Measurements from ENCODE around the gene ZSCAN29. TPM values are rescaled to one million over a fixed set of nuclear protein-coding genes. Genes with fewer than 3 reads are reported as not detected.

Gene ZSCAN29
- total and polyA plus RNA-seq, 7 donors = 5.7 to 31.5 (median 19.8) TPM

GRCh38 chr15:43316016-43316970 lies 54.5 kb downstream of the ZSCAN29 start:
- Histone ChIP-seq H3K36me3 (ENCODE audit: insufficient read depth in 1 of 2, low read depth in 1 of 2) (no peaks in the 10 kb centered on the region), H3K4me3 (no peak overlapping the region), H3K27ac (no peak overlapping the region), H3K27me3 (ENCODE audit: insufficient read depth in 3 of 3, low read length in 2 of 3) (no peaks in the 10 kb centered on the region), H3K4me1 (no peaks in the 10 kb centered on the region), H3K9me3 (no peaks in the 10 kb centered on the region)
- intact Hi-C loops (cut with DNase I) = no loop called here
- TF ChIP-seq CTCF (IDR thresholded peaks at IDR 0.05) = no peak
- no peak for ATAC-seq
- 50 to 59% (median 57%) methylated on average over 6 of the region's 6 CpGs for WGBS, 3 donors
- DNase-seq = no peak

GRCh38 chr15:43314171-43314570 lies 56.7 kb downstream of the ZSCAN29 start:
- Histone ChIP-seq H3K27ac (no peak overlapping the region), H3K4me1 (no peaks in the 10 kb centered on the region), H3K36me3 (ENCODE audit: insufficient read depth in 1 of 2, low read depth in 1 of 2) (no peaks in the 10 kb centered on the region), H3K9me3 (no peaks in the 10 kb centered on the region), H3K4me3 (no peak overlapping the region), H3K27me3 (ENCODE audit: insufficient read depth in 3 of 3, low read length in 2 of 3) (no peaks in the 10 kb centered on the region)
- no peak for ATAC-seq
- no peak for TF ChIP-seq CTCF (IDR thresholded peaks at IDR 0.05)
- DNase-seq = no peak
- intact Hi-C loops (cut with DNase I) = no loop called here
- 73 to 74% (median 73%) methylated on average over 3 of the region's 3 CpGs for WGBS, 3 donors

- no peak overlapping the region for H3K27ac ChIP-seq
- H3K36me3 ChIP-seq (ENCODE audit: insufficient read depth in 1 of 2, low read depth in 1 of 2) = no peaks in the 10 kb centered on the region
- no peaks in the 10 kb centered on the region for H3K4me1 ChIP-seq
- DNase-seq (no peak), ATAC-seq (no peak)
- TF ChIP-seq CTCF (IDR thresholded peaks at IDR 0.05) = no peak
- H3K9me3 ChIP-seq = no peaks in the 10 kb centered on the region
- intact Hi-C loops (cut with DNase I) = no loop called here
- WGBS, 3 donors = 58 to 62% (median 59%) methylated on average over 4 of the region's 4 CpGs
- no peak overlapping the region for H3K4me3 ChIP-seq
- H3K27me3 ChIP-seq (ENCODE audit: insufficient read depth in 3 of 3, low read length in 2 of 3) = peaks cover 0 to 11% (median 2%) of the 10 kb centered on the region in 3 donors
These were observed 58.5 kb downstream of the ZSCAN29 start for GRCh38 chr15:43312378-43312777.

Other genes with a start within 250 kb of the ZSCAN29 start
- gene TMEM62, start 237.5 kb downstream of the ZSCAN29 start, total RNA-seq = 10 to 100 TPM in 2 of 4 donors, 1 to 10 TPM in 2; 6.3 to 12.1 (median 9.1) TPM
- 10 to 100 TPM in 1 of 3 donors, 1 to 10 TPM in 2; 6.5 to 22.8 (median 6.6) TPM for gene TMEM62, start 237.5 kb downstream of the ZSCAN29 start, polyA plus RNA-seq
- gene CCNDBP1, start 185.6 kb downstream of the ZSCAN29 start, total RNA-seq = 10 to 100 TPM; 40.7 to 64.3 (median 50.4) TPM
- 10 to 100 TPM; 34.9 to 79.2 (median 36.4) TPM for gene CCNDBP1, start 185.6 kb downstream of the ZSCAN29 start, polyA plus RNA-seq
- under 1 TPM in 1 of 4 donors, not detected in 3; 0.52 TPM for gene EPB42, start 150.0 kb downstream of the ZSCAN29 start, total RNA-seq
- gene EPB42, start 150.0 kb downstream of the ZSCAN29 start, polyA plus RNA-seq = not detected
- under 1 TPM in 1 of 4 donors, not detected in 3; 0.78 TPM for gene TGM5, start 104.1 kb downstream of the ZSCAN29 start, total RNA-seq
- gene TGM5, start 104.1 kb downstream of the ZSCAN29 start, polyA plus RNA-seq = under 1 TPM in 2 of 3 donors, not detected in 1; 0.03 to 0.06 TPM
- gene TGM7, start 68.8 kb downstream of the ZSCAN29 start, total RNA-seq = 1 to 10 TPM in 1 of 4 donors, under 1 TPM in 1, not detected in 2; 0.86 to 4.8 TPM
- under 1 TPM; 0.08 to 0.14 (median 0.11) TPM for gene TGM7, start 68.8 kb downstream of the ZSCAN29 start, polyA plus RNA-seq
- 1 to 10 TPM; 4.1 to 6.8 (median 5.8) TPM for gene LCMT2, start 40.5 kb downstream of the ZSCAN29 start, total RNA-seq
- 1 to 10 TPM; 2.6 to 7.8 (median 2.7) TPM for gene LCMT2, start 40.5 kb downstream of the ZSCAN29 start, polyA plus RNA-seq
- gene TUBGCP4, start 58 bp upstream of the ZSCAN29 start, total RNA-seq = 10 to 100 TPM; 12.8 to 21.0 (median 19.2) TPM
- 10 to 100 TPM in 2 of 3 donors, 1 to 10 TPM in 1; 6.1 to 12.1 (median 11.9) TPM for gene TUBGCP4, start 58 bp upstream of the ZSCAN29 start, polyA plus RNA-seq
- 10 to 100 TPM; 11.6 to 31.3 (median 24.2) TPM for gene TP53BP1, start 122.1 kb upstream of the ZSCAN29 start, total RNA-seq
- gene TP53BP1, start 122.1 kb upstream of the ZSCAN29 start, polyA plus RNA-seq = 10 to 100 TPM in 2 of 3 donors, 1 to 10 TPM in 1; 7.4 to 13.9 (median 12.8) TPM
- gene MAP1A, start 146.6 kb upstream of the ZSCAN29 start, total RNA-seq = 10 to 100 TPM in 1 of 4 donors, 1 to 10 TPM in 3; 2.7 to 25.1 (median 7.9) TPM
- gene MAP1A, start 146.6 kb upstream of the ZSCAN29 start, polyA plus RNA-seq = 1 to 10 TPM in 2 of 3 donors, under 1 TPM in 1; 0.63 to 1.7 (median 1.3) TPM
- 10 to 100 TPM; 19.3 to 37.3 (median 27.9) TPM for gene PPIP5K1, start 219.2 kb upstream of the ZSCAN29 start, total RNA-seq
- gene PPIP5K1, start 219.2 kb upstream of the ZSCAN29 start, polyA plus RNA-seq = 10 to 100 TPM in 1 of 3 donors, 1 to 10 TPM in 2; 4.5 to 14.2 (median 5.2) TPM
- gene CKMT1B, start 223.0 kb upstream of the ZSCAN29 start, total RNA-seq = under 1 TPM in 1 of 4 donors, not detected in 3; 0.21 TPM
- under 1 TPM in 2 of 3 donors, not detected in 1; 0.10 to 0.14 TPM for gene CKMT1B, start 223.0 kb upstream of the ZSCAN29 start, polyA plus RNA-seq
- gene STRC, start 247.8 kb upstream of the ZSCAN29 start, total RNA-seq = under 1 TPM in 3 of 4 donors, not detected in 1; 0.08 to 0.62 (median 0.20) TPM
- under 1 TPM in 2 of 3 donors, not detected in 1; 0.10 to 0.31 TPM for gene STRC, start 247.8 kb upstream of the ZSCAN29 start, polyA plus RNA-seq